ENCODE data around the gene TSC22D3. TPM values are rescaled to one million over a fixed set of nuclear protein-coding genes. Genes with fewer than 3 reads are reported as not detected.
"Not testable (repeated sequence)": the region's sequence is repeated elsewhere in the genome, so short reads cannot be mapped to it uniquely, and the experiment has no call there.

TSC22D3 gene
- total RNA-seq, 4 donors from 2014 or later, result 1,744 to 2,802 (median 2,261) TPM

GRCh38 chrX:107691024-107691448 lies 84.6 kb downstream of the TSC22D3 start:
- Histone ChIP-seq H3K27me3 (no peaks in the 10 kb centered on the region), H3K4me3 (no peak overlapping the region), H3K9me3 (no peaks in the 10 kb centered on the region), H3K4me1 (peaks cover 0 to 6% (median 0%) of the 10 kb centered on the region in 4 donors), H3K36me3 (no peaks in the 10 kb centered on the region), H3K27ac (no peak overlapping the region)
- 74 to 83% methylated on average over 5 of the region's 5 CpGs for WGBS, 2 donors
- no peak for DNase-seq (ENCODE audit: low spot score in 2 of 2)
- peak in 1 of 2 donors; percentile 23 for TF ChIP-seq EP300 (IDR thresholded peaks at IDR 0.05)
- TF ChIP-seq CTCF (IDR thresholded peaks at IDR 0.05), result no peak
- no peak for TF ChIP-seq POLR2A (IDR thresholded peaks at IDR 0.05)

- H3K27me3 ChIP-seq, result no peaks in the 10 kb centered on the region
- H3K9me3 ChIP-seq, result no peaks in the 10 kb centered on the region
- TF ChIP-seq POLR2A (IDR thresholded peaks at IDR 0.05), result no peak
- TF ChIP-seq CTCF (IDR thresholded peaks at IDR 0.05), result no peak
- TF ChIP-seq EP300 (IDR thresholded peaks at IDR 0.05), result no peak
- H3K36me3 ChIP-seq, result no peaks in the 10 kb centered on the region
- WGBS, 2 donors, result 52 to 65% methylated on average over 3 of the region's 3 CpGs
- no peak for DNase-seq (ENCODE audit: low spot score in 2 of 2)
- H3K27ac ChIP-seq, result no peak overlapping the region
- peaks cover 0 to 42% (median 8%) of the 10 kb centered on the region in 4 donors for H3K4me1 ChIP-seq
- H3K4me3 ChIP-seq, result no peak overlapping the region
Measured at GRCh38 chrX:107687445-107687844, 88.1 kb downstream of the TSC22D3 start.

- no peak for DNase-seq (ENCODE audit: low spot score in 2 of 2)
- no peak for TF ChIP-seq EP300 (IDR thresholded peaks at IDR 0.05)
- TF ChIP-seq POLR2A (IDR thresholded peaks at IDR 0.05), result no peak
- TF ChIP-seq CTCF (IDR thresholded peaks at IDR 0.05), result no peak
- peaks cover 0 to 45% (median 9%) of the 10 kb centered on the region in 4 donors for H3K4me1 ChIP-seq
- H3K27me3 ChIP-seq, result no peaks in the 10 kb centered on the region
- WGBS, 2 donors, result 33 to 40% methylated on average over 3 of the region's 3 CpGs
- H3K9me3 ChIP-seq, result no peaks in the 10 kb centered on the region
- H3K4me3 ChIP-seq, result no peak overlapping the region
- H3K36me3 ChIP-seq, result no peaks in the 10 kb centered on the region
- peak overlapping the region in 1 of 4 donors; percentile 99 for H3K27ac ChIP-seq
Measured at GRCh38 chrX:107686792-107687191, 88.8 kb downstream of the TSC22D3 start.

GRCh38 chrX:107686026-107686425 lies 89.6 kb downstream of the TSC22D3 start:
- Histone ChIP-seq H3K27me3 (no peaks in the 10 kb centered on the region), H3K27ac (peak overlapping the region in 3 of 4 donors; percentile 40 to 99 (median 75)), H3K9me3 (no peaks in the 10 kb centered on the region), H3K4me1 (peaks cover 0 to 45% (median 9%) of the 10 kb centered on the region in 4 donors), H3K36me3 (no peaks in the 10 kb centered on the region), H3K4me3 (no peak overlapping the region)
- WGBS, 2 donors, result 71 to 78% methylated on average over 2 to 3 of the region's 3 CpGs
- DNase-seq (ENCODE audit: low spot score in 2 of 2), result no peak
- no peak for TF ChIP-seq POLR2A (IDR thresholded peaks at IDR 0.05)
- no peak for TF ChIP-seq CTCF (IDR thresholded peaks at IDR 0.05)
- no peak for TF ChIP-seq EP300 (IDR thresholded peaks at IDR 0.05)

GRCh38 chrX:107685586-107685985 lies 90.0 kb downstream of the TSC22D3 start:
- Histone ChIP-seq H3K27ac (peak overlapping the region; percentile 40 to 99 (median 58)), H3K4me1 (peaks cover 0 to 45% (median 9%) of the 10 kb centered on the region in 4 donors)
- H3K4me3 ChIP-seq; H3K36me3 ChIP-seq; H3K9me3 ChIP-seq; DNase-seq (ENCODE audit: low spot score in 2 of 2); H3K27me3 ChIP-seq: not testable (repeated sequence)
- 93 to 100% methylated on average over 9 of the region's 9 CpGs for WGBS, 2 donors

- Histone ChIP-seq H3K9me3 (no peaks in the 10 kb centered on the region), H3K36me3 (no peaks in the 10 kb centered on the region), H3K4me3 (no peak overlapping the region), H3K27me3 (no peaks in the 10 kb centered on the region), H3K4me1 (peaks cover 0 to 46% (median 11%) of the 10 kb centered on the region in 4 donors), H3K27ac (peak overlapping the region; percentile 40 to 99 (median 58))
- 61 to 65% methylated on average over 2 to 5 of the region's 5 CpGs for WGBS, 2 donors
- DNase-seq (ENCODE audit: low spot score in 2 of 2), result peak; percentile 63 to 84
- no peak for TF ChIP-seq POLR2A (IDR thresholded peaks at IDR 0.05)
- no peak for TF ChIP-seq CTCF (IDR thresholded peaks at IDR 0.05)
- peak; percentile 7 to 83 for TF ChIP-seq EP300 (IDR thresholded peaks at IDR 0.05)
Measured at GRCh38 chrX:107684956-107685385, 90.6 kb downstream of the TSC22D3 start.

Measured in tibial nerve (tissue), 4 donors.